VCaP (cell line): Measurements from ENCODE around the gene FXYD4.

ENCODE experiments used
- H3K27ac ChIP-seq: fragments of 450-650 bp; 2 replicates; pipeline ENCODE4 v1.5.1; 2017
- CTCF ChIP-seq: fragments of 450-650 bp; conservative IDR thresholded peaks from 2 replicates; pipeline ENCODE4 v1.5.1; 2017; ENCODE audit warnings: mild to moderate bottlenecking, moderate library complexity

The FXYD4 gene

GRCh38 chr10:43401627-43402026 lies 30.2 kb downstream of the FXYD4 start:
- TF ChIP-seq CTCF: no peak
- peak overlapping the region; percentile 33; the same call in 1 of the 2 replicates for H3K27ac ChIP-seq

- no peak for TF ChIP-seq CTCF
- H3K27ac ChIP-seq: peak overlapping the region; percentile 33; the same call in 1 of the 2 replicates
Measured at GRCh38 chr10:43402176-43402575, 30.7 kb downstream of the FXYD4 start.

GRCh38 chr10:43402880-43403452 lies 31.5 kb downstream of the FXYD4 start:
- H3K27ac ChIP-seq: no peak overlapping the region
- no peak for TF ChIP-seq CTCF

GRCh38 chr10:43403911-43404703 lies 32.7 kb downstream of the FXYD4 start:
- TF ChIP-seq CTCF: no peak
- H3K27ac ChIP-seq: peak overlapping the region; percentile 8; the same call in 1 of the 2 replicates

GRCh38 chr10:43404704-43405084 lies 33.3 kb downstream of the FXYD4 start:
- TF ChIP-seq CTCF: no peak
- peak overlapping the region; percentile 8; the same call in 1 of the 2 replicates for H3K27ac ChIP-seq

GRCh38 chr10:43407148-43407575 lies 35.7 kb downstream of the FXYD4 start:
- H3K27ac ChIP-seq: peak overlapping the region; percentile 98
- TF ChIP-seq CTCF: no peak

- TF ChIP-seq CTCF: peak; percentile 55
- H3K27ac ChIP-seq: peak overlapping the region; percentile 98
Measured at GRCh38 chr10:43407576-43408330, 36.3 kb downstream of the FXYD4 start.
